RWPE2 (cell line): ENCODE data around the gene RTL9.

Experiments used
- ATAC-seq: fragments of 200-7000 bp; cut with Tn5 transposase; 3 replicates; pipeline ENCODE4 v1.9.1; 2021; ENCODE audit warnings: low read depth
- DNase-seq: peaks from one replicate; pipeline ENCODE4 v3.0.0-alpha.2; 2020; ENCODE audit warnings: low spot score
- H3K27ac ChIP-seq: fragments of 450-650 bp; 2 replicates; pipeline ENCODE4 v1.5.1; 2017; ENCODE audit warnings: mild to moderate bottlenecking; ENCODE audit not compliant: poor library complexity, severe bottlenecking
- H3K27me3 ChIP-seq: fragments of 250-450 bp; sonication (Bioruptor Pico); 2 replicates; pipeline ENCODE4 v1.5.1; 2021; ENCODE audit warnings: mild to moderate bottlenecking, moderate library complexity; ENCODE audit not compliant: insufficient read depth, poor library complexity, severe bottlenecking
- H3K36me3 ChIP-seq: fragments of 250-450 bp; sonication (Bioruptor Pico); 2 replicates; pipeline ENCODE4 v1.5.1; 2020; ENCODE audit warnings: low read depth, mild to moderate bottlenecking, moderate library complexity
- H3K4me1 ChIP-seq: fragments of 250-450 bp; sonication (Bioruptor Pico); 2 replicates; pipeline ENCODE4 v1.5.1; 2021; ENCODE audit warnings: mild to moderate bottlenecking, moderate library complexity; ENCODE audit not compliant: insufficient read depth, poor library complexity, severe bottlenecking
- H3K4me3 ChIP-seq: fragments of 250-450 bp; sonication (Bioruptor Pico); 2 replicates; pipeline ENCODE4 v1.5.1; 2021; ENCODE audit warnings: mild to moderate bottlenecking, moderate library complexity; ENCODE audit not compliant: severe bottlenecking
- H3K9me3 ChIP-seq: fragments of 250-450 bp; sonication (Bioruptor Pico); 2 replicates; pipeline ENCODE4 v1.5.1; 2021; ENCODE audit warnings: mild to moderate bottlenecking, moderate library complexity; ENCODE audit not compliant: severe bottlenecking
- TF ChIP-seq, protein P1 (sequence below): fragments of 450-650 bp; IDR thresholded peaks from one replicate; pipeline ENCODE4 v1.5.1; 2017; ENCODE audit warnings: mild to moderate bottlenecking, moderate library complexity; ENCODE audit not compliant: poor library complexity, severe bottlenecking

Gene RTL9

DNA sequence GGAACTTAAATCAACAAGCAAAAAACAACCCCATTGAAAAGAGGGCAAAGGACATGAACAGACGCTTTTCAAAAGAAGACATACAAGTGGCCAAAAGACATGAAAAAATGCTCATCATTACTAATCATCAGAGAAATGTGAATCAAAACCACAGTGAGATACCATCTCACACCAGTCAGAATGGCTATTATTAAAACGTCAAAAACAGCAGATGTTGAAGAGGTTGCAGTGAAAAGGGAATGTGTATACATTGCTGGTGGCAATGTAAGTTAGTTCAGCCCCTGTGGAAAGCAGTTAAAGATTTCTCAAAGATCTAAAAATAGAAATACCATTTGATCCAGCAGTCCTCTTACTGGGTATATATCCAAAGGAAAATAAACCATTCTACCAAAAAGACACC lies 22.6 kb downstream of the RTL9 start:
- Histone ChIP-seq H3K4me1 (peaks cover 4% of the 10 kb centered on the region), H3K36me3 (no peaks in the 10 kb centered on the region), H3K9me3 (no peaks in the 10 kb centered on the region), H3K27me3 (no peaks in the 10 kb centered on the region), H3K4me3 (no peak overlapping the region), H3K27ac (no peak overlapping the region)
- ATAC-seq: no peak
- no peak for DNase-seq
- TF ChIP-seq, protein P1, sequence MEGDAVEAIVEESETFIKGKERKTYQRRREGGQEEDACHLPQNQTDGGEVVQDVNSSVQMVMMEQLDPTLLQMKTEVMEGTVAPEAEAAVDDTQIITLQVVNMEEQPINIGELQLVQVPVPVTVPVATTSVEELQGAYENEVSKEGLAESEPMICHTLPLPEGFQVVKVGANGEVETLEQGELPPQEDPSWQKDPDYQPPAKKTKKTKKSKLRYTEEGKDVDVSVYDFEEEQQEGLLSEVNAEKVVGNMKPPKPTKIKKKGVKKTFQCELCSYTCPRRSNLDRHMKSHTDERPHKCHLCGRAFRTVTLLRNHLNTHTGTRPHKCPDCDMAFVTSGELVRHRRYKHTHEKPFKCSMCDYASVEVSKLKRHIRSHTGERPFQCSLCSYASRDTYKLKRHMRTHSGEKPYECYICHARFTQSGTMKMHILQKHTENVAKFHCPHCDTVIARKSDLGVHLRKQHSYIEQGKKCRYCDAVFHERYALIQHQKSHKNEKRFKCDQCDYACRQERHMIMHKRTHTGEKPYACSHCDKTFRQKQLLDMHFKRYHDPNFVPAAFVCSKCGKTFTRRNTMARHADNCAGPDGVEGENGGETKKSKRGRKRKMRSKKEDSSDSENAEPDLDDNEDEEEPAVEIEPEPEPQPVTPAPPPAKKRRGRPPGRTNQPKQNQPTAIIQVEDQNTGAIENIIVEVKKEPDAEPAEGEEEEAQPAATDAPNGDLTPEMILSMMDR: no peak

DNA sequence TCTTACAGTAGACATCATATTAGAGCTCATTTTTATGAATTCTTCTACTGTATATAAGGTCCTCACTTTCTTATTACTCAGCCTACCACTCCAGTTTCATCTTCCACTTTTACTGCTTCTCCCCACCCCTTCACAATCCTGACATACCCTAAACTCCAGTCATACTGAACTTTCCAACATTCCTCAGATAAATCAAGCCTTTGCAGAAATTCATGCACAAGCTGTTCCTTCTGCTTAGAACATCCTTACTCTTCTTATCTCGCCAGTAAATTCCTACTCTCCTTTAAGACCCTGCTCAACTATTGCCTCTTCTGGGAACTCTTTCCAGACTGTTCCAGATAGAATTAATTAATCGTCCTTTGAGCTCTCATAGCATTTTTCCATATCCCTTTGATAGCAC lies 24.8 kb downstream of the RTL9 start:
- H3K9me3 ChIP-seq: no peaks in the 10 kb centered on the region
- no peak for DNase-seq
- H3K27ac ChIP-seq: no peak overlapping the region
- peaks cover 4% of the 10 kb centered on the region for H3K4me1 ChIP-seq
- ATAC-seq: peak; percentile 80
- no peaks in the 10 kb centered on the region for H3K36me3 ChIP-seq
- TF ChIP-seq, protein P1: no peak
- H3K27me3 ChIP-seq: no peaks in the 10 kb centered on the region
- H3K4me3 ChIP-seq: no peak overlapping the region

DNA sequence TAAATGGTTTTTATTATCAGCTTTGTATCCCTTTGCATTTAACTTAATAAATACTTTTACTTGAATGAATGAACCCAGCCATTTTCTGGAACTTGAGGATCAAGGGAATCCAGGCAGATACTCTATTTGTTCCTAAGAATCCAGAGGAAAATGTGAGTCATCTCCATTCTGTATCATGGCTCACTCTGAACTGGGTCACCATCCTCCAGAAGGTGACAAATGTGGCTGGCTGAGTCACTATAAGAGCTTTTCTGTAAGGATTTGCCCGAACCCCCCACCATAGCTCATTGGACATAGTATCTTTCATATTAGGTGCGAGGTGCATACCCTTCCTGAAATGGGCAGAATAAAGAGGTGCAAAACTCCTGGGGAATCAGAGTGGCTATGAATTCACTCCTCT lies 25.8 kb downstream of the RTL9 start:
- no peaks in the 10 kb centered on the region for H3K9me3 ChIP-seq
- no peak overlapping the region for H3K27ac ChIP-seq
- H3K36me3 ChIP-seq: no peaks in the 10 kb centered on the region
- H3K4me1 ChIP-seq: peaks cover 4% of the 10 kb centered on the region
- H3K27me3 ChIP-seq: no peaks in the 10 kb centered on the region
- ATAC-seq (no peak), DNase-seq (no peak)
- TF ChIP-seq, protein P1: no peak
- no peak overlapping the region for H3K4me3 ChIP-seq

DNA sequence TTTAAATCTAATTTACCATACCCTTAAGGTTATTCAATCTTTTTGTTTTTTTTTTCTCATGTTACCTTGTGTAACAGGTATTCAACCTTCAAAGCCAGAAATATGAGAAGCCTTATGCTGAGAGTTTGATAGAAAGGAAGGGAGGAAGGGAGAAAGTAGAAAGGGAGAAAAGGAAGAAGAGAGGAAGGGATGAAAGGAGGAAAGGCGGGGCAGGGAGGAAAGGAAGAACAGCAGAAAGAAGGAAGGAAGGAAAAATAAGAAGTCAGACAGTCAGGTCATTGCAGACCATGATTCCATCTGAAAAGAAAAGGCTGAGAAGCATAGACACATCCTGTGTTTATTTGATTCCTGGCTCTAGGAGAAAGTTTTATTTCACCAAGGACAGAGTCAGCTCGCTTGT lies 30.9 kb downstream of the RTL9 start:
- Histone ChIP-seq H3K36me3 (no peaks in the 10 kb centered on the region), H3K27ac (no peak overlapping the region), H3K9me3 (no peaks in the 10 kb centered on the region), H3K4me1 (no peaks in the 10 kb centered on the region), H3K27me3 (no peaks in the 10 kb centered on the region), H3K4me3 (no peak overlapping the region)
- ATAC-seq: no peak
- TF ChIP-seq, protein P1: no peak
- DNase-seq: no peak

DNA sequence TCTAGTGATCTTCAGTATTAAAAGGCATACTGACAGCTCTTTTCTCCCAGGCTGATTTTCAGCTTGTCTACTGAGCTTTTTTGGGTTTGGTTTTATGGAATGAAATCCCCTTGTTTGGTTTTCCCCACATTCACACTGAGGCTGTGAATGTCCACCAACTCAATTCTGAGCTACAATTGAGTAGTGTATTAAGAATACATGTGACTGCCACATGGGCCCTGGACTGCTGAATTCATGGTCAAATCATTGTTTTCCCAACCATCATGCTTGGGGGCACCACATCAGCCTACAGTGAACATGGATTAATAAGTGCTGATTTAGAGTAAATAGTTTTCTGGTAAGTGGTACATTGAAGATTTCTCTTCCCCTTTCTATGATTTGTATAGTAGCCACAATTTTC lies 32.4 kb downstream of the RTL9 start:
- no peaks in the 10 kb centered on the region for H3K9me3 ChIP-seq
- H3K27me3 ChIP-seq: no peaks in the 10 kb centered on the region
- peaks cover 14% of the 10 kb centered on the region for H3K4me1 ChIP-seq
- DNase-seq (no peak), ATAC-seq (no peak)
- no peak overlapping the region for H3K4me3 ChIP-seq
- no peak overlapping the region for H3K27ac ChIP-seq
- no peaks in the 10 kb centered on the region for H3K36me3 ChIP-seq
- TF ChIP-seq, protein P1: no peak
